HG03432 (cell line): ENCODE data around the gene OR10A3.

ENCODE experiments used
- ATAC-seq: cut with Tn5 transposase; IDR thresholded peaks from one replicate; pipeline ENCODE4 v1.9.1; 2021; ENCODE audit warnings: mild to moderate bottlenecking, moderate library complexity; ENCODE audit not compliant: unreplicated experiment

Gene OR10A3

GRCh38 chr11:7944123-7944522 lies 2.6 kb upstream of the OR10A3 start:
- ATAC-seq: no peak

GRCh38 chr11:7941146-7941545 lies 362 bp downstream of the OR10A3 start:
- no peak for ATAC-seq

- no peak for ATAC-seq
These were observed 4.9 kb downstream of the OR10A3 start for GRCh38 chr11:7936615-7937014.

- no peak for ATAC-seq
These were observed 10.3 kb downstream of the OR10A3 start, which contains the start of gene OR10A6 for GRCh38 chr11:7931168-7931567. Gene OR10A6 (minus strand): TSS chr11:7931268. CDS start chr11:7928662, 2,606 bp downstream.

- no peak for ATAC-seq
These were observed 13.9 kb downstream of the OR10A3 start for GRCh38 chr11:7927635-7928034.

- no peak for ATAC-seq
These were observed 17.0 kb downstream of the OR10A3 start for GRCh38 chr11:7924536-7924935.

- ATAC-seq: no peak
These were observed 23.4 kb downstream of the OR10A3 start for GRCh38 chr11:7918141-7918540.

- no peak for ATAC-seq
These were observed 30.5 kb downstream of the OR10A3 start for GRCh38 chr11:7911011-7911410.

GRCh38 chr11:7910286-7910788 lies 31.2 kb downstream of the OR10A3 start:
- no peak for ATAC-seq

- no peak for ATAC-seq
These were observed 31.8 kb downstream of the OR10A3 start for GRCh38 chr11:7909585-7910285.

GRCh38 chr11:7907121-7907520 lies 34.4 kb downstream of the OR10A3 start:
- ATAC-seq: no peak

- no peak for ATAC-seq
These were observed 35.0 kb downstream of the OR10A3 start for GRCh38 chr11:7906481-7906880.

GRCh38 chr11:7905961-7906429 lies 35.5 kb downstream of the OR10A3 start:
- no peak for ATAC-seq

- no peak for ATAC-seq
These were observed 36.0 kb downstream of the OR10A3 start for GRCh38 chr11:7905549-7905948.

GRCh38 chr11:7904917-7905316 lies 36.6 kb downstream of the OR10A3 start:
- ATAC-seq: no peak

- ATAC-seq: no peak
These were observed 37.6 kb downstream of the OR10A3 start for GRCh38 chr11:7903940-7904339.

- no peak for ATAC-seq
These were observed 40.1 kb downstream of the OR10A3 start for GRCh38 chr11:7901319-7901854.

GRCh38 chr11:7900686-7901085 lies 40.8 kb downstream of the OR10A3 start:
- ATAC-seq: no peak

- ATAC-seq: no peak
These were observed 42.1 kb downstream of the OR10A3 start for GRCh38 chr11:7899418-7899817.

- ATAC-seq: no peak
These were observed 42.7 kb downstream of the OR10A3 start for GRCh38 chr11:7898666-7899283.

GRCh38 chr11:7896009-7896785 lies 45.3 kb downstream of the OR10A3 start:
- no peak for ATAC-seq
